ENCODE data around the gene PCDH1. TPM values are rescaled to one million over a fixed set of nuclear protein-coding genes. Genes with fewer than 3 reads are reported as not detected.
A peak's percentile ranks its signal among the peaks of the same experiment; 100 is the strongest.
"Not testable (repeated sequence)": the region's sequence is repeated elsewhere in the genome, so short reads cannot be mapped to it uniquely, and the experiment has no call there.

The PCDH1 gene
- total RNA-seq = 10 to 100 TPM in 4 of 9 donors, 1 to 10 TPM in 5; 3.7 to 16.8 (median 8.9) TPM
- 1 to 10 TPM; 4.6 to 6.1 (median 5.5) TPM for polyA plus RNA-seq
- long read RNA-seq, donor 1, full-length matches to known transcripts = 2 of 2 reads
- long read RNA-seq, donor 1, partial matches to known transcripts = 0 of 2 reads
- long read RNA-seq, donor 1, other reads (novel, unspliced or antisense) = 0 of 2 reads
- long read RNA-seq, donor 2 = 0 reads
- long read RNA-seq, donor 3 = 0 reads
- long read RNA-seq, donor 4 = 0 reads
- long read RNA-seq, donor 5, transcript PCDH1-203 (3 exons, 3,827 nt) = major isoform, 12 of 17 reads
- long read RNA-seq, donor 5, partial matches to known transcripts = 2 of 17 reads
- long read RNA-seq, donor 5, other reads (novel, unspliced or antisense) = 3 of 17 reads
- long read RNA-seq, donor 6, partial matches to known transcripts = 0 of 1 reads
- long read RNA-seq, donor 6, other reads (novel, unspliced or antisense) = 1 of 1 reads
- long read RNA-seq, donor 7, partial matches to known transcripts = 0 of 1 reads
- long read RNA-seq, donor 7, other reads (novel, unspliced or antisense) = 0 of 1 reads
- long read RNA-seq, donor 8 = 0 reads
- long read RNA-seq, donor 9 = 0 reads
- long read RNA-seq, donor 10 = 0 reads

- intact Hi-C loops (cut with DNase I) = loop anchor here (5.0 kb wide), 1 partner anchor 176 kb away; no protein-coding TSS in a partner anchor
- Histone ChIP-seq H3K4me1 (replicated peaks in 1 of 2) (peaks cover 23 to 46% of the 10 kb centered on the region in 2 donors), H3K36me3 (replicated peaks in 1 of 2) (no peaks in the 10 kb centered on the region), H3K9me3 (replicated peaks in 1 of 3) (no peaks in the 10 kb centered on the region), H3K27me3 (peaks cover 18% of the 10 kb centered on the region), H3K27ac (peak within 1 kb of the TSS in 2 of 5 donors; percentile 51 to 78), H3K4me3 (peak within 1 kb of the TSS in 3 of 4 donors; percentile 8 to 71 (median 29))
- DNase-seq = peak in 4 of 7 donors; percentile 37 to 57 (median 46)
- WGBS, 4 donors = 0 to 1% (median 0%) methylated on average over 2 to 46 of the region's 63 CpGs
- TF ChIP-seq POLR2A (IDR thresholded peaks at IDR 0.05) (peak in 1 of 2 donors; percentile 33), CTCF (IDR thresholded peaks at IDR 0.05) (no peak)
Measured at GRCh38 chr5:141878186-141878710, at the start of gene PCDH1. Gene PCDH1, minus strand, starts transcription at chr5:141878410. Its CDS starts 148 bp downstream, at chr5:141878262.

GRCh38 chr5:141926434-141926833, 48.2 kb upstream of the PCDH1 start:
- peaks cover 0 to 64% of the 10 kb centered on the region in 2 donors for H3K36me3 ChIP-seq (replicated peaks in 1 of 2)
- no peak overlapping the region for H3K4me3 ChIP-seq
- intact Hi-C loops (cut with DNase I) = no loop called here
- DNase-seq = no peak
- 51 to 82% (median 68%) methylated on average over 2 of the region's 2 CpGs for WGBS, 4 donors
- TF ChIP-seq CTCF (IDR thresholded peaks at IDR 0.05) (no peak), POLR2A (IDR thresholded peaks at IDR 0.05) (no peak)
- H3K27me3 ChIP-seq = no peaks in the 10 kb centered on the region
- peaks cover 5 to 33% of the 10 kb centered on the region in 2 donors for H3K4me1 ChIP-seq (replicated peaks in 1 of 2)
- H3K27ac ChIP-seq = no peak overlapping the region
- no peaks in the 10 kb centered on the region for H3K9me3 ChIP-seq (replicated peaks in 1 of 3)

- peak; percentile 92 to 98 (median 97) for DNase-seq
- intact Hi-C loops (cut with DNase I) = no loop called here
- Histone ChIP-seq H3K9me3 (replicated peaks in 1 of 3) (no peaks in the 10 kb centered on the region), H3K4me1 (replicated peaks in 1 of 2) (peaks cover 5 to 38% of the 10 kb centered on the region in 2 donors), H3K4me3 (peak within 1 kb of the TSS; percentile 27 to 75 (median 68)), H3K27me3 (no peaks in the 10 kb centered on the region), H3K36me3 (replicated peaks in 1 of 2) (peaks cover 0 to 37% of the 10 kb centered on the region in 2 donors), H3K27ac (peak within 1 kb of the TSS; percentile 95 to 99 (median 96))
- WGBS, 4 donors = 0 to 1% (median 0%) methylated on average over 13 to 53 of the region's 53 CpGs
- peak in 1 of 6 experiments; percentile 10 for TF ChIP-seq CTCF (IDR thresholded peaks at IDR 0.05)
- TF ChIP-seq POLR2A (IDR thresholded peaks at IDR 0.05) = peak; percentile 86 to 91
Measured at GRCh38 chr5:141923448-141924313, 45.5 kb upstream of the PCDH1 start, which contains the start of gene DELE1. Gene DELE1, plus strand, starts transcription at chr5:141923871. Its CDS starts 71 bp downstream, at chr5:141923942.

- peaks cover 5 to 38% of the 10 kb centered on the region in 2 donors for H3K4me1 ChIP-seq (replicated peaks in 1 of 2)
- DNase-seq; H3K27me3 ChIP-seq; intact Hi-C loops (cut with DNase I); H3K9me3 ChIP-seq (replicated peaks in 1 of 3): not testable (repeated sequence)
- H3K4me3 ChIP-seq = peak overlapping the region in 3 of 4 donors; percentile 27 to 75 (median 68)
- peak overlapping the region; percentile 95 to 99 (median 96) for H3K27ac ChIP-seq
- WGBS, 4 donors = 55 to 83% (median 64%) methylated on average over 17 to 28 of the region's 28 CpGs
- H3K36me3 ChIP-seq (replicated peaks in 1 of 2) = peaks cover 0 to 29% of the 10 kb centered on the region in 2 donors
Measured at GRCh38 chr5:141922827-141923447, 44.7 kb upstream of the PCDH1 start.
